Ovary (tissue), 3 donors: ENCODE data around the gene RERE.

Experiments
- EP300 ChIP-seq: sonication (generic); formaldehyde crosslinking; IDR thresholded peaks from one replicate; pipeline ENCODE4 v1.6.1; 2017; ENCODE audit warnings: antibody characterized with exemption
- POLR2A ChIP-seq: fragments of 450-650 bp; IDR thresholded peaks from one replicate; pipeline ENCODE4 v1.6.1; 2017; ENCODE audit warnings: antibody characterized with exemption, mild to moderate bottlenecking, moderate library complexity
- TF ChIP-seq, protein P1 (sequence below), 3 donors: fragments of 450-650 bp in 2 of 3; fragments of 200-600 bp in 1 of 3; IDR thresholded peaks; one replicate each; pipeline versions ENCODE4 v1.5.1 to v1.8.0; 2016 to 2022; ENCODE audit warnings: antibody characterized with exemption in 3 of 3, mild to moderate bottlenecking in 1 of 3
- donor health status: DM: no; HTN: no; CAD: no.

DNA sequence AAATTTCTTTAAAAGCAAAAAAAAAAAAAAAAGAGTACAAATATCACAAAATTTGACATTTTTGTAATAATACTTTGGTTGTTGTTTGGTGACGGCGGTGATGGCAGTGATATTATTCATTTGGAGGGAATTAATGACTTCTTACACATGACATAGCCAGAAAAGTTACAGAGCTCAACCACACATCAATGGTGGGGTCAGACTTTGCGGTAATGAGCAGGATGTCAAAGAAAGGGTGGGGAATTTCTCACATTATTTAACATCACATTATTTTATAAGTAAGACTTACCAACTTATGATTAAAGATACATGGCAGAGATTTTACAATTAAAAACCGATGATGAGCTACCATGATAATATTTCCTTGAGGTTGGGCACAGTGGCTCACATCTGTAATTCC lies 248.2 kb downstream of the RERE start:
- TF ChIP-seq, protein P1, sequence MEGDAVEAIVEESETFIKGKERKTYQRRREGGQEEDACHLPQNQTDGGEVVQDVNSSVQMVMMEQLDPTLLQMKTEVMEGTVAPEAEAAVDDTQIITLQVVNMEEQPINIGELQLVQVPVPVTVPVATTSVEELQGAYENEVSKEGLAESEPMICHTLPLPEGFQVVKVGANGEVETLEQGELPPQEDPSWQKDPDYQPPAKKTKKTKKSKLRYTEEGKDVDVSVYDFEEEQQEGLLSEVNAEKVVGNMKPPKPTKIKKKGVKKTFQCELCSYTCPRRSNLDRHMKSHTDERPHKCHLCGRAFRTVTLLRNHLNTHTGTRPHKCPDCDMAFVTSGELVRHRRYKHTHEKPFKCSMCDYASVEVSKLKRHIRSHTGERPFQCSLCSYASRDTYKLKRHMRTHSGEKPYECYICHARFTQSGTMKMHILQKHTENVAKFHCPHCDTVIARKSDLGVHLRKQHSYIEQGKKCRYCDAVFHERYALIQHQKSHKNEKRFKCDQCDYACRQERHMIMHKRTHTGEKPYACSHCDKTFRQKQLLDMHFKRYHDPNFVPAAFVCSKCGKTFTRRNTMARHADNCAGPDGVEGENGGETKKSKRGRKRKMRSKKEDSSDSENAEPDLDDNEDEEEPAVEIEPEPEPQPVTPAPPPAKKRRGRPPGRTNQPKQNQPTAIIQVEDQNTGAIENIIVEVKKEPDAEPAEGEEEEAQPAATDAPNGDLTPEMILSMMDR (IDR thresholded peaks at IDR 0.05) = no peak
- TF ChIP-seq EP300 = no peak
- no peak for TF ChIP-seq POLR2A
